NCI-H1436 (cell line): ENCODE data around the gene ATP6V0C.
"Not testable (repeated sequence)": the region's sequence is repeated elsewhere in the genome, so short reads cannot be mapped to it uniquely, and the experiment has no call there.

Experiments used
- DNase-seq: peaks from one replicate; lab custom pipeline; 2025; lab: John Stamatoyannopoulos, UW

ATP6V0C gene

DNA sequence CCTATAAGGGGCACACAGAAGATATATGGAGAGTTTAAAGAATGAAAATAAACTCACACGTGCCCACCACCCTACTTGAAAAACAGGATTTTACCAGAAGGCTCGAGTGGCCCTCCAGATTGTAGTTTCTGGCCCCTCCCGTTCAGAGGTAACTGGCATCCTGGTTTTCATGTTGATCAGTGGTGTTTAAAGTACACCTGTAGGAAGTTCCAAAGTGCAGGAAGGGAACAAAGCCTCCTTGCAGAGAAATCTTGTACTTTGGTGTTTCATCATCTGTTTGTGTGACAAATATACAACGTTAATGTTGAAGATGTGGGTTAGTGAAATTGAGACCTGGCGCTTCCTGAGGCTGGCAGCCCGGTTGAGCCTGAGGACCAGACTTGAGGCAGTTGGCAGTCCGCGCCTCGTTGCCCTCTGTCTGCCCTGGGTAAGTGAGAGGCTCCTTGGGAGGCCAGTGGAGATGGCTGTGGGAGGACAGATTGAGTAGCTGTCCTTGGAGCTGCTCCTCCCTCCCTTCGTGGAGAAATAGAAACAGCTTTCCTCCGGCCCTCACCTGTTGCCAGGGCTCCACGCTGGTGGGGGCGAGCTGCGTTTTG lies 36.6 kb downstream of the ATP6V0C start:
- DNase-seq, result not testable (repeated sequence)

DNA sequence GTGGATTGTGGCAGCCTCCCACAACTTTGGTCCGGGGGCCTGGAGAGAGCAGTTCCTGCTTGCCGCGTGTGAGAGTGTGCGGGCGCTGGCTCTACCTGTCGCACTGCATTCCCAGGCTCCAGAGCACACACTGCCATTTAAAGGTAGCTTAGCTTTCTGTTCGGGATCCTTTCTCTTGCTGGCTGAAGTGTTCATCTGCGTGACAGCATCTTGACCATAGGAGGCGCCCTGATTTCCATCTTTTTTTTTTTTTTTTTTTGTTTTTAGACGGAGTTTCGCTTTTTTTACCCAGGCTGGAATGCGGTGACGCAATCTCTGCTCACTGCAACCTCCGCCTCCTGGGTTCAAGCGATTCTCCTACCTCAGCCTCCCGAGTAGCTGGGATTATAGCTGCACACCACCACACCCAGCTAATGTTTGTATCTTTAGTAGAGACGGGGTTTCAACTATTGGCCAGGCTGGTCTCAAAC lies 37.7 kb downstream of the ATP6V0C start:
- not testable (repeated sequence) for DNase-seq

DNA sequence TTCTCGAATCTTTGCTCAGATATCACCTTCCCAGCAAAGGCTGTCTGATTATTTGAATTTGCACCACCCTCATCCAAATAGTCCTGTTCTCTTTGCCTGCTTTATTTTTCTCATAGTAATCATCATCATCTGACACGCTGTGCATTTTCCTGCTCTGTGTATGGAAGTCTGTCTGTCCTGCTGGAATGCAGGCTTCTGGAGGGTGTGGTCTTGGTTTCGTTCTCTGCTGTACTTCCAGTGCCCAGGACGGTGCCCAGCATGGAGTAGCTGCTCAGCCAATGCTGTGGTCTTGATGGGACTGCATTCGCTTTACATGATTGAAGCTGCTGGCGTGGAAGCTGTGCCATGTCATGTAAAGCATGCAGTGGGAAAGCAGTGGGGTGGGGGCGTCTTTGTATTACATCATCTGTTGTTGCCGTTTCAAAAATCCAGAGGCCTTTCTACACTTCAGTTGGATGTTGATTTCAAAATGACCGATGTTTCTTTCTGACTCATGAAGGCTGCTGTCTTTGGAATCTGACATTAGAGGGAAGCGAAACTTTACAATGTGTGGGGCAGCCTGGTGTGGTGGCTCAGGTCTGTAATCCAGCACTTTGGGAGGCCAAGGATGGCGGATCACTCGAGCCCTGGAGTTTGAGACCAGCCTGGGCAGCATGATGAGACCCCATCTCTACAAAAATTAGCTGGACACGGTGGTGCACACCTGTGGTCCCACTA lies 41.1 kb downstream of the ATP6V0C start:
- not testable (repeated sequence) for DNase-seq

DNA sequence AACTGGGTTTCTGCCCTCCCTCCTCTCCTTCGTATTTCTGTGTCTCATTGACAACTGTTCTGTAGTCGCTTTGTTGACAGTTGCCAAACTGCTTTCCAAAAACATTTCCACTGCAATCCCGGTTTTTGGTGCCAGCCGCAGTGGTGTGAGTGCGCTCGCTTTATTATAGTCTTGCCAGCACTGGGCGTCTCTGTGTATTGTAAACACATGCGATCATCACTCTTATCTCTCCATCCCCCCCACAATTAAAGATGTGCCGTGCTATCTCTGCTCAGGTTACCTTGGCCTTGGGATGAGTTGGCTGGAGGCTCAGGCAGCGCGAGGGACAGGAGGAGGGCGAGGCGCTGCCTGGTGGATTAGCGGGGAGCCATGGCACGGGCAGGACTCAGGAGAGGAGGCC lies 43.4 kb downstream of the ATP6V0C start:
- DNase-seq, result not testable (repeated sequence)

DNA sequence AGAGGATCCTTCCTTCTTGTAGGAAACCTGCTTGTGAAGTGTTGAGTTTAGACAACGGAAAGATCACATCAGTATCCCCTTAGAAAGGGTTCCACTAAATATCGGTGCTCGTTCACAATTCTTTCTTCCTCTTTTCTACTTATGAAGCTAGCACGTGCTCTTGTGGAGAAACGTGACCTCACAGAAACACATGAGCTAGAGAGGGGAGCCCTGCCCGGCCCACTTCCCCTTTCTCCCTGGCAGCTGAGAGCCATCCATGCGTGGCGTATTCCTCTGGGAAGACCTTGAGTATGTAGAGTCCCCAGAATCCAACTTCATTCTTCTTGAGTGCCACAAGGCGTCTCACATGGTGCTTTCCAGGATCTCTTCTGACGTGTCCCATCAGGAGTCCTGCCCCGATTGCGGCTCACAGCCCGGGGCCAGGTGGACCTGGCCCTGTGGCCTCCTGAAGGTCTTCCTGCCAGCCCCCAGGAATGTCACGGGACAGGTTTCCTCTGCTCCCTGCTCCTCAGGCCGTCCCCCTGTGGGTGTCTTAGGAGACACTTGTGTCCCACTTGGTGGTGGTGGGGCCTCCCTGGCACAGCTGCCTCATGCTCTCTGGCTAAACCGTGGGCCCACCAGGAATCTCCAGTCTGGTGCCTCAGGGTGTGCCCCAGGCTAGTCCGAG lies 46.5 kb downstream of the ATP6V0C start:
- not testable (repeated sequence) for DNase-seq

DNA sequence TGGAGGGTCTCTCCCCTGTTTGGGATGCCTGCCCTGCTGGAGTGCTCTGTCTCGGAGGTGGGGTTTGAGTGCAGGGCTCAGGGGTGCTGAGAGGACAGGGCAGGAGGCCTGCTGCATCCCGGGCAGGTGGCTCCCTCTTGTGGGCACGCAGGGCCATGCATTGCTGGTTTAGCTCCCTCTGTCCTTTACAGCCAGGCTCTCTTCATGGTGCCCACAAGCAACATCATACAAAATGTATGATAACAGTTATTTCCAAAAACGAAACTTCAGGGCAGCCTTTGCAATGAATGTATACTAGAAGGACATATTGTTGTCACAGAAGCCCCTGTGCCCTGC lies 47.0 kb downstream of the ATP6V0C start:
- not testable (repeated sequence) for DNase-seq

DNA sequence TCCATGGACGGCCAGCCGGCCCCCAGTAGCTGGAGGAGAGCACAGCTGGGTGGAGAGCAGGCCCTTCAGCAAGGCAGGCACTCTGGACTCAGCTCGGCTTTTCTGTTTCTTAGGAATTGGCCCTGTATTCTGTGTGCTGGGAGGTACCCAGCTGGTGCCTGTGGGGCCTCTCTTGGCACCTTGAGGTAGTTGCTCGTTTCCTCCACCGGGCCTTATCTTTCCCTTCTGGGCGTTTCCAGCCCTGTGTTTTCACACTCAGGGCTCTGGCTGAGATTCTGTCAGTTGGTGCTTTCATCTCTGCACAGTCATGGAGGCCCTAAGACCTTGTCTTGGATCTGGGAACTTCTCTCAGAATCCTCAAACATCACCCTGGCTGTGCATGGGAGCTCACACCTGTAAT lies 53.8 kb downstream of the ATP6V0C start:
- DNase-seq, result not testable (repeated sequence)

DNA sequence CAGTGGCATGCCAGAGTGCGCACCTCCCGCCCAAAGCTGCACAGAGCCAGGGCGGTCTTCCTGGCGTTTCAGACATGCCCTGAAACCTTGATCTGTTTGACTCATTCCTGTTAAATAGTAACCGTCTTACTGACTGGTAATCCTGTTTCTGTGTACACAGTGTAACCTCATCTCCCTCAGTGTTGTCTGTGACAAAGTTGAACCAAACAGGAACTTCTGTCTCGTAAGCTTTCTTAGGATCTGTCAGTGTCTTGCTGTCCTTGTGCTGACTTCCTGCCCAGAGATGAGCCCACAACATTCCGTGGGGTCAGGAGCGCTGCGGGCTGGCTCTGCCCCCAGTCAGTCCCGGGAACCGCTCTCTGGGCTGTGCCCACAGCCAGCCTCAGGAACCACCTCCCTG lies 54.8 kb downstream of the ATP6V0C start:
- DNase-seq, result not testable (repeated sequence)
